Naive B cell (primary cell): ENCODE measurements around the gene CGNL1. TPM values are rescaled to one million over a fixed set of nuclear protein-coding genes. Genes with fewer than 3 reads are reported as not detected.

ENCODE experiments used
- ATAC-seq, 2 donors: fragments of 150-1000 bp; cut with Tn5 transposase; 2 replicates each; pipeline ENCODE4 v1.10.0; 2021; ENCODE audit warnings: low read depth in 2 of 2, mild to moderate bottlenecking in 2 of 2, moderate library complexity in 2 of 2
- DNase-seq: peaks from one replicate; pipeline ENCODE4 v3.0.0; 2022
- H3K27ac Mint-ChIP-seq, 6 donors: one replicate each; pipeline ENCODE4 v1.8.0; 2020 to 2022; ENCODE audit warnings: mild to moderate bottlenecking in 6 of 6, mixed read lengths in 6 of 6, moderate library complexity in 5 of 6, inconsistent platforms in 2 of 6
- H3K27me3 Mint-ChIP-seq, 3 donors: one replicate each; pipeline ENCODE4 v1.8.0; 2021 to 2022; ENCODE audit warnings: mixed read lengths in 3 of 3, mild to moderate bottlenecking in 1 of 3
- H3K36me3 Mint-ChIP-seq, 2 donors: one replicate each; pipeline ENCODE4 v1.8.0; 2020 to 2022; ENCODE audit warnings: mixed read lengths in 2 of 2, inconsistent platforms in 1 of 2, mild to moderate bottlenecking in 1 of 2
- H3K4me1 Mint-ChIP-seq, 3 donors: one replicate each; pipeline ENCODE4 v1.8.0; 2020 to 2022; ENCODE audit warnings: mixed read lengths in 3 of 3, inconsistent platforms in 1 of 3, mild to moderate bottlenecking in 1 of 3, moderate library complexity in 1 of 3
- H3K4me3 Mint-ChIP-seq, 8 donors: one replicate each; pipeline ENCODE4 v1.8.0; 2020 to 2022; ENCODE audit warnings: mild to moderate bottlenecking in 8 of 8, mixed read lengths in 8 of 8, moderate library complexity in 8 of 8, inconsistent platforms in 2 of 8
- H3K9me3 Mint-ChIP-seq, 7 donors: one replicate each; pipeline ENCODE4 v1.8.0; 2020 to 2022; ENCODE audit warnings: mixed read lengths in 7 of 7, mild to moderate bottlenecking in 5 of 7, inconsistent platforms in 2 of 7, moderate library complexity in 1 of 7
- polyA plus RNA-seq, 6 donors: library from polyadenylated mRNA; unstranded; fragments of 300-500 nt; fragmentation: Illumina TruSeq; gene quantifications; one replicate each; pipeline ENCODE4 v1.2.3, GENCODE V29; 2021; ENCODE audit warnings: low read depth in 6 of 6

The CGNL1 gene
- polyA plus RNA-seq, 6 donors from 2014 or later: 0.09 TPM; not detected in 4

DNA sequence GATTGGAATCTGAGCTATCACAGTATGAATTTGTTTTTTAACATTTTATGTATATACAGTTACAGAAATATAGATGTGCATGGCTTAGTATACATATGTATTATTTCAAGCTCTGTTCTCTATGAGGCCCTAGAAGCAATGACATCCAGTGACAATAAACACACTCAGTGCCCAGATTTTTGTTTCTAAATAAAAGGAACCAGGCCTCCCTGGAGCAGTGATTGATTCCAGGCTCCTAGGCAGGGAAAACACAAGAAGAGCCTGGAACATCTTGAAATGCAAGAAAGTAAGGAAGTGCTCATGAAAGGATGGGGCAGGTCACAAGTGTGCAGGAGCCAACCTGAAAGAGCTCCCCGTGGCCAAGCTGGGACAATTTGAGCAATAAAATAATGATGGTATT, 18.5 kb upstream of the CGNL1 start:
- ATAC-seq (no peak), DNase-seq (no peak)
- Mint-ChIP-seq H3K4me3 (no peak overlapping the region), H3K27ac (no peak overlapping the region), H3K36me3 (no peaks in the 10 kb centered on the region), H3K9me3 (no peaks in the 10 kb centered on the region), H3K4me1 (peaks cover 0 to 4% (median 0%) of the 10 kb centered on the region in 3 donors), H3K27me3 (peaks cover 0 to 25% (median 5%) of the 10 kb centered on the region in 3 donors)

DNA sequence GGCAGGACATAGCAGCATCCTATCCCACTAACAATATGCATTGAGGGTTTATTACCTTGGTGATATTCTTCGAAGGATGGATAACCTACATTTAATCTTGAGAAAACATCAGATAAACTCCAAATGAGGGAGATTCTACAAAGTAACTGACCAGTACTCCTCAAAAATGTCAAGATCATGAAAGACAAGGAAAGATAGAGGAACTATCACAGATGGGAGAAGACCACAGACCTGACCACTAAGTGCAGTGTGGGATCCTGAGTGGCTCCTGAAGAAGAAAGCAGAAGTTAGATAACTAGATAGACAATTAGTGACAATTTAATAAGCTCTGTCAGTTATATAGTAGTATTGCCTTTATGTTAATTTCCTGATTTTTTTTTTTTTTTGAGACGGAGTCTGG, 17.7 kb upstream of the CGNL1 start:
- peaks cover 0 to 19% (median 0%) of the 10 kb centered on the region in 3 donors for H3K27me3 Mint-ChIP-seq
- no peak overlapping the region for H3K4me3 Mint-ChIP-seq
- H3K4me1 Mint-ChIP-seq: peaks cover 0 to 4% (median 0%) of the 10 kb centered on the region in 3 donors
- H3K9me3 Mint-ChIP-seq: no peaks in the 10 kb centered on the region
- no peak for ATAC-seq
- H3K36me3 Mint-ChIP-seq: no peaks in the 10 kb centered on the region
- DNase-seq: no peak
- H3K27ac Mint-ChIP-seq: no peak overlapping the region

- DNase-seq (no peak), ATAC-seq (no peak)
- Mint-ChIP-seq H3K27ac (peak overlapping the region in 2 of 6 donors; percentile 5 to 19), H3K36me3 (no peaks in the 10 kb centered on the region), H3K9me3 (no peaks in the 10 kb centered on the region), H3K4me3 (no peak overlapping the region), H3K4me1 (peaks cover 6 to 15% (median 11%) of the 10 kb centered on the region in 3 donors), H3K27me3 (no peaks in the 10 kb centered on the region)
Measured at GRCh38 chr15:57363661-57364060, 12.6 kb upstream of the CGNL1 start.

- Mint-ChIP-seq H3K27me3 (no peaks in the 10 kb centered on the region), H3K9me3 (no peaks in the 10 kb centered on the region), H3K4me1 (peaks cover 6 to 15% (median 11%) of the 10 kb centered on the region in 3 donors), H3K4me3 (peak overlapping the region in 1 of 8 donors; percentile 63), H3K27ac (peak overlapping the region in 1 of 6 donors; percentile 5), H3K36me3 (no peaks in the 10 kb centered on the region)
- ATAC-seq (peak in 1 of 2 donors; percentile 60), DNase-seq (no peak)
Measured at GRCh38 chr15:57364282-57365007, 11.9 kb upstream of the CGNL1 start.

GRCh38 chr15:57367556-57367955, 8.7 kb upstream of the CGNL1 start:
- Mint-ChIP-seq H3K9me3 (no peaks in the 10 kb centered on the region), H3K36me3 (no peaks in the 10 kb centered on the region), H3K4me1 (peaks cover 6 to 15% (median 11%) of the 10 kb centered on the region in 3 donors), H3K27me3 (no peaks in the 10 kb centered on the region), H3K4me3 (no peak overlapping the region), H3K27ac (no peak overlapping the region)
- no peak for ATAC-seq
- DNase-seq: no peak

DNA sequence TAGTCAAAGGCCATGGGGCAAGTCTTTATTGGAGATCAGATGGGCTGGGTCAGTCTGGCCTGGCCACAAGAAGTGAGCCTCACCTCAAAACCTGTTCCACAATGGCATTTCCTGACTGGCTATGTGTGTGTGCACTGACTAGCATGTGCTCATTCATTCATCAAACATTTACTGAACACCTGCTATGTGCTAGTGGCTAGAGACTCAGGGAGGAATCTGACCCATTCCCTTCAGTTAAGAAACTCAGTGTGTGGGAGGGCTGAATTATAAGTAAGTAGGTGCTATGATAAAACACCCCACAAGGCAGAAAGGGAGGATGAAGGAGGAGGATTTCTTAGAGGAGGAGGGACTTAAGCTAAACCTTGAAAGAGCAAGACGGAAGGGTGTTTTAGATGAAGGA, 5.4 kb upstream of the CGNL1 start:
- H3K9me3 Mint-ChIP-seq: peaks cover 0 to 5% (median 0%) of the 10 kb centered on the region in 7 donors
- H3K4me3 Mint-ChIP-seq: no peak overlapping the region
- H3K36me3 Mint-ChIP-seq: peaks cover 0 to 5% of the 10 kb centered on the region in 2 donors
- DNase-seq (no peak), ATAC-seq (no peak)
- no peak overlapping the region for H3K27ac Mint-ChIP-seq
- peaks cover 9 to 25% (median 11%) of the 10 kb centered on the region in 3 donors for H3K27me3 Mint-ChIP-seq
- peaks cover 1 to 3% (median 3%) of the 10 kb centered on the region in 3 donors for H3K4me1 Mint-ChIP-seq

DNA sequence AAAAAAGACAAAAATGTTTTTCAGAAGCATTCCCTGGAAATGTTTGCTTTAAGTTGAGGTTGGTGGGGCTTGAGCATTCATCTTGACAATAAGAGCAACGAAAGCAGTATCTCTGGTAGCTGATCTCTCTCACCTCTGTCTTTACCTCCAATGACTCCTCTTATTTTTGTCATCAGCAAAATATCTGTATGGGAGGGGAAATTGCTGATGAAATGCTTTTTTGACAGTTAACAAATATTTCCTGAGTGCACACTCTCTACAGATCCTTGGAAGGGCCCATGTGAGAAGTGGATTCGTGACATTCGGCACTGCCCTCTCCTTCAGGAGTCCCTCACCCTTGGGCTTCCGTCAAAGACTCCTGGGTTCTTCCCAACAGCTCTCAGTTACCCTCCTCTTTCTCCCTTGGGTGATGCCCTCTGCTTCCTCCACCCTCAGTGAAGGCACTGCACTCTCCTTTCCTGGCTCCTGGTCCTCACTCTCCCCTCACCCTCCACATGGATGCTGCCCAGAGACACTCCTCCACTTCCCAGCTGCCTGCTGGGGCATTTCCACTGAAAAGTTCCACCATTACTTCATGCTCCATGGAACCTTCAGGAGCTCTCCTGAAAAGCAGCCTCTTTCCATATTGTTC, 2.9 kb upstream of the CGNL1 start:
- ATAC-seq (no peak), DNase-seq (no peak)
- peak overlapping the region in 1 of 8 donors; percentile 37 for H3K4me3 Mint-ChIP-seq
- H3K36me3 Mint-ChIP-seq: peaks cover 0 to 5% of the 10 kb centered on the region in 2 donors
- peaks cover 11 to 13% (median 11%) of the 10 kb centered on the region in 3 donors for H3K4me1 Mint-ChIP-seq
- H3K27ac Mint-ChIP-seq: peak overlapping the region in 1 of 6 donors; percentile 60
- peaks cover 25 to 42% (median 27%) of the 10 kb centered on the region in 3 donors for H3K27me3 Mint-ChIP-seq
- H3K9me3 Mint-ChIP-seq: peaks cover 0 to 5% (median 0%) of the 10 kb centered on the region in 7 donors

DNA sequence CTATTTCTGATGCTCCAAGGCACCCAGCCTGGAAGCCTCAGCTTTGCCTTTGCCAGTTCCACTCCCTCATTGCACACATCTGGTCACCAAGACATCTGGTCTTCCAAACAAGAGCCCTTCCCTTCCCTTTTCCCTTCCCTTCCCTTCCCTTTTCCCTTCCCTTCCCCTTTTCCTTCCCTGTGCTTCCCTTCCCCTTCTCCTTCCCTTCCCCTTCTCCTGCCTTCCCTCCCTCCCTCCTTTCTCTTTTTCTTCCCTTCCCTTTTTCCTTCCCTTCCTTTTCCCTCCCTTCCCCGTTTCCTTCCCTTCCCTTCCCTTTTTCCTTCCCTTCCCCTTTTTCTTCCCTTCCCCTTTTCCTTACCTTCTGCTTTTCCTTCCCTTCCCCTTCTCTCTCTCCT, 2.4 kb upstream of the CGNL1 start:
- Mint-ChIP-seq H3K4me3 (no peak overlapping the region), H3K27me3 (peaks cover 29 to 47% (median 32%) of the 10 kb centered on the region in 3 donors), H3K36me3 (peaks cover 0 to 5% of the 10 kb centered on the region in 2 donors), H3K9me3 (peaks cover 0 to 5% (median 0%) of the 10 kb centered on the region in 7 donors), H3K27ac (peak overlapping the region in 3 of 6 donors; percentile 15 to 70 (median 60)), H3K4me1 (peaks cover 11 to 13% (median 11%) of the 10 kb centered on the region in 3 donors)
- ATAC-seq (no peak), DNase-seq (no peak)

DNA sequence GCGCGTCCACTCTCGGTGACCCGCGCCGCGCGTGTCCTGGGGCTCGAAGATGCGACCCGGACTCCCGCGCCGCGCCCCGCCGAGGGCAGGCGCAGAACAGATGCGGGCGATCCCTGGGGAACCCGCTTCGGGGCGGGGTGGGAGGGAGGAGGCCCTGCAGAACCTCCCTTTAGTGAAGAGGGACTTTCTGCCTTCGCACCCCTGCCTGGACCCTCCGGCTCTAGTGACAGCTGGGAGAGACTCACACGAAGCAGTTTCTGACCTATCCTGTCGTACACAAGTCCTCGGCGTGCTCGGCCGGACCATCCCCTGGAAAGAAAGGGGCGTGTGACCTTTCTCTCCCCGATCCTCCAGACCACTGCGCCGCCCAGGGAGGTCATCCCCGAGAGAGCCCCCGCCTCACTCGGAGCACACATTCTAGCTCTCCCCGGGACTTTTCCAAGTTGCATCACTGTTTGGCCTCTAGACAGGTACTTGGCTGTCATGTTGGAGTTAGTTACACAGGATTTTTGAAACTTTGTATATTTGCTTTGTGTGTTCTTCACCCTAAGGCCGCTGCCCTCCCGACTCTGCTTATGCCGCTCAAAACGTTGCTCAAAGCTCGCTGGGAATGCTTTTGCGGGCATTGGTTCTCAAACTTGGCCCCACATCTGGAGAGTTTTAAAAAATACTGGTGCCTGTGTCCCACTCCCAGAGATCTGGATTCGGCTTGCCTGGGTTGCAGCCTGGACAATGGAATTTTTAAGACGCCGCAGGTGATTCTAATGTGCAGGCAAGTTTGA, 582 bp downstream of the CGNL1 start:
- Mint-ChIP-seq H3K27me3 (peaks cover 49 to 66% (median 55%) of the 10 kb centered on the region in 3 donors), H3K9me3 (peaks cover 0 to 5% (median 0%) of the 10 kb centered on the region in 7 donors), H3K4me1 (peaks cover 11 to 13% (median 11%) of the 10 kb centered on the region in 3 donors), H3K27ac (peak overlapping the region in 2 of 6 donors; percentile 45 to 54), H3K36me3 (peaks cover 0 to 5% of the 10 kb centered on the region in 2 donors), H3K4me3 (peak overlapping the region; percentile 74 to 89 (median 82))
- ATAC-seq: peak; percentile 77 to 83
- DNase-seq: peak; percentile 5

DNA sequence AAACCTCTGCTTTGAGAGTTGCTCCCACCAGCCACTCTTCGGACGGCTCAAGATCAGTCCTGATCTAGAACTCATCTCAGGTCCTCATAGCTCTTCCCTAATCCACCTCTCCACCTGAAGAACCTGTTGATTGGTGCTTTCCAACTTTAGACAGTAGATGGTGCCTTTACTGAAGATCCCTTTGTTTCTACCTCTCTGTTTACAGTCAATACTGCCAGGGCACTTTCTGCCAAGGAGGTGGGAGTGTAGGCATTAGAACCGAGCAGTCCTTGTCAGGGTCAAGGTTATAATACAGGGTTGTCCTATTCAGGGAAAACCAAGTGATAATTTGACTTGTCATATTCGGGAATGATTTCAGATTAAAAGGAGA, 1.2 kb downstream of the CGNL1 start:
- peak overlapping the region; percentile 52 to 89 (median 80) for H3K4me3 Mint-ChIP-seq
- peaks cover 0 to 5% of the 10 kb centered on the region in 2 donors for H3K36me3 Mint-ChIP-seq

DNA sequence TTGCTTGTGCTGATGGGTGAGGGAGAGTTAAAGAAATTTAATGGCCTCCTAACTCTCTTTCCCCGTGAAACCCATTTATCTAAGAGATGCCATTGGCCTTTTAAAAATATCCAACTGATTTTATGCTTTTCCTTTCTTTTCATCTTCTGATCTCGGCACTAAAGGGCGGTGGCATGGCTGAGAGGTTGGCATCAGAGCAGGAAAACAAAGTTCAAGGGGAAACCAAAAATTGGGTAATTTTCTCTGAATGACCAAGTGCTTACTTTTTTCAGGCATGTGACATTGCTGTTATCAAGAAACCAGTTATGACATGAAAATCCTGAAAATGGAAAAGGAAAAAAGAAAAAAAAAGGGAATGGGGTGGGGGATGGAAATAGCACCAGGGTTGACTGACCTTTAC, 3.2 kb downstream of the CGNL1 start:
- H3K9me3 Mint-ChIP-seq: peaks cover 0 to 4% (median 0%) of the 10 kb centered on the region in 7 donors
- no peak overlapping the region for H3K4me3 Mint-ChIP-seq
- H3K27ac Mint-ChIP-seq: no peak overlapping the region
- peaks cover 11 to 13% (median 11%) of the 10 kb centered on the region in 3 donors for H3K4me1 Mint-ChIP-seq
- H3K27me3 Mint-ChIP-seq: peaks cover 52 to 55% (median 54%) of the 10 kb centered on the region in 3 donors
- DNase-seq: no peak
- ATAC-seq: no peak
- H3K36me3 Mint-ChIP-seq: peaks cover 0 to 5% of the 10 kb centered on the region in 2 donors

More for the DNA sequence above, 1.2 kb downstream of the CGNL1 start:
- Mint-ChIP-seq H3K9me3 (peaks cover 0 to 5% (median 0%) of the 10 kb centered on the region in 7 donors), H3K27ac (peak overlapping the region in 1 of 6 donors; percentile 45), H3K4me1 (peaks cover 11 to 13% (median 11%) of the 10 kb centered on the region in 3 donors), H3K27me3 (peaks cover 52 to 66% (median 55%) of the 10 kb centered on the region in 3 donors)
- DNase-seq (no peak), ATAC-seq (no peak)

GRCh38 chr15:57380854-57381253, 4.5 kb downstream of the CGNL1 start:
- Mint-ChIP-seq H3K4me3 (peak overlapping the region in 1 of 8 donors; percentile 1), H3K9me3 (peaks cover 0 to 1% (median 0%) of the 10 kb centered on the region in 7 donors), H3K36me3 (no peaks in the 10 kb centered on the region), H3K27ac (peak overlapping the region in 1 of 6 donors; percentile 37), H3K4me1 (peaks cover 9 to 11% (median 11%) of the 10 kb centered on the region in 3 donors), H3K27me3 (peaks cover 42 to 45% (median 44%) of the 10 kb centered on the region in 3 donors)
- ATAC-seq (no peak), DNase-seq (no peak)

GRCh38 chr15:57382215-57382614, 5.9 kb downstream of the CGNL1 start:
- no peak for DNase-seq
- H3K4me1 Mint-ChIP-seq: peaks cover 2 to 4% (median 4%) of the 10 kb centered on the region in 3 donors
- H3K27me3 Mint-ChIP-seq: peaks cover 32 to 36% (median 36%) of the 10 kb centered on the region in 3 donors
- H3K4me3 Mint-ChIP-seq: no peak overlapping the region
- H3K27ac Mint-ChIP-seq: no peak overlapping the region
- no peaks in the 10 kb centered on the region for H3K36me3 Mint-ChIP-seq
- ATAC-seq: no peak
- H3K9me3 Mint-ChIP-seq: no peaks in the 10 kb centered on the region
